Limb (tissue), 2 donors: Measurements from ENCODE around the gene TTC31.
A peak's percentile ranks its signal among the peaks of the same experiment; 100 is the strongest.

Source experiments
- DNase-seq, 2 donors: peaks; one replicate each; pipeline ENCODE4 v3.0.0-alpha.2; 2016; ENCODE audit errors: extremely low spot score in 2 of 2

Gene TTC31

GRCh38 chr2:74503506-74504475 is 20.9 kb downstream of the TTC31 start:
- no peak for DNase-seq

- no peak for DNase-seq
These were observed 21.7 kb downstream of the TTC31 start for GRCh38 chr2:74504591-74504990.

- DNase-seq: no peak
These were observed 22.8 kb downstream of the TTC31 start for GRCh38 chr2:74505448-74506246.

- peak; percentile 98 to 99 for DNase-seq
These were observed 24.5 kb downstream of the TTC31 start, which contains the start of gene PCGF1 for GRCh38 chr2:74507145-74507925. Gene PCGF1, minus strand, starts transcription at chr2:74507695. Its CDS starts 27 bp downstream, at chr2:74507668.

- peak in 1 of 2 donors; percentile 73 for DNase-seq
These were observed 25.1 kb downstream of the TTC31 start for GRCh38 chr2:74507926-74508520.

GRCh38 chr2:74510272-74510671 is 27.4 kb downstream of the TTC31 start:
- DNase-seq: no peak

GRCh38 chr2:74511104-74511989 is 28.5 kb downstream of the TTC31 start:
- DNase-seq: no peak

GRCh38 chr2:74512744-74513604 is 30.1 kb downstream of the TTC31 start:
- DNase-seq: no peak

GRCh38 chr2:74513605-74514367 is 30.9 kb downstream of the TTC31 start:
- peak in 1 of 2 donors; percentile 59 for DNase-seq

GRCh38 chr2:74514368-74515270 is 31.7 kb downstream of the TTC31 start, which contains the start of gene TLX2:
Gene TLX2, plus strand, starts transcription at chr2:74514450. Its CDS starts 357 bp downstream, at chr2:74514807.
- peak in 1 of 2 donors; percentile 58 for DNase-seq

- DNase-seq: no peak
These were observed 32.5 kb downstream of the TTC31 start for GRCh38 chr2:74515271-74515980.

- peak; percentile 67 to 87 for DNase-seq
These were observed 33.2 kb downstream of the TTC31 start for GRCh38 chr2:74515981-74516633.

- no peak for DNase-seq
These were observed 33.8 kb downstream of the TTC31 start for GRCh38 chr2:74516650-74517049.

- no peak for DNase-seq
These were observed 39.6 kb downstream of the TTC31 start for GRCh38 chr2:74522516-74522915.

GRCh38 chr2:74524005-74524404 is 41.1 kb downstream of the TTC31 start:
- no peak for DNase-seq
